ENCODE data around the gene ENTPD5. TPM values are rescaled to one million over a fixed set of nuclear protein-coding genes. Genes with fewer than 3 reads are reported as not detected.
"Not testable (repeated sequence)": the region's sequence is repeated elsewhere in the genome, so short reads cannot be mapped to it uniquely, and the experiment has no call there.

ENTPD5 gene
- total and polyA plus RNA-seq, 2 of the 4 experiments (the other 2 are of a cell fraction), result 7.3 to 8.1 TPM

DNA sequence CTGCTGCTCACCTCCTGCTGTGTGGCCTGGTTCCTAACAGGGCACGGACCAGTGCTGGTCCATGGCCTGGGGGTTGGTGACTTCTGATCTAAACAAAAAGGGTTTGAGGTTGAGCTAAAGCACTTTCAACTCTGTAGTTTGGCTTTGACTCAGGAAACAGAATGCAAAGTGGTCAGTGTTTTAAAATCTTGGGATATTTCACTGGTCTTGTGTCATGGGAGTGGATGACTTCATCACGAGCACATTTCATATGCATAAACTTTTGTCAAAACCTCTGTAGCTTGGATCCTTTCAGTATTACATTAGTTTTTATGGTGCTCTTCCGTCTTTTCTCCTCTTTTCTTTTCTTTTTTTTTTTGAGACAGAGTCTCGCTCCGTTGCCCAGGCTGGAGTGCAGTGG is 94.8 kb downstream of the ENTPD5 start:
- TF ChIP-seq CEBPB (IDR thresholded peaks at IDR 0.05; ENCODE audit: low read depth, low read length) (peak; percentile 36; the same call in 1 of the 2 replicates), NFE2L2 (IDR thresholded peaks at IDR 0.05; ENCODE audit: low read depth, low read length) (no peak)
- Histone ChIP-seq H3K9me3 (ENCODE audit: control insufficient read depth, insufficient read depth, low read length) (no peaks in the 10 kb centered on the region), H2BK5ac (ENCODE audit: low read depth, low read length, poor library complexity, severe bottlenecking) (no peak overlapping the region), H3K14ac (replicated peaks; ENCODE audit: low read depth, low read length) (no peak overlapping the region), H3K23ac (ENCODE audit: low read depth, low read length) (no peak overlapping the region), H3K9me1 (ENCODE audit: insufficient read depth, low read length) (no peaks in the 10 kb centered on the region), H2BK15ac (ENCODE audit: low read depth, low read length) (no peak overlapping the region), H3K4me1 (ENCODE audit: control insufficient read depth, insufficient read depth, low read length) (peaks cover 4% of the 10 kb centered on the region), H3K4me2 (ENCODE audit: low read depth, low read length) (no peak overlapping the region), H3K79me1 (ENCODE audit: low read depth in 1 of 2, low read length in 2 of 2) (peaks cover 21 to 22% of the 10 kb centered on the region in 2 experiments), H2AK9ac (replicated peaks; ENCODE audit: low read depth, low read length, poor library complexity) (no peak overlapping the region), H3K4ac (ENCODE audit: low read depth, low read length) (no peak overlapping the region), H3K56ac (ENCODE audit: extremely low read depth, insufficient read depth, low read length) (no peak overlapping the region), H2AK5ac (ENCODE audit: low read depth, low read length) (no peak overlapping the region), H3K9ac (ENCODE audit: low read depth, low read length) (no peak overlapping the region), H3K4me3 (ENCODE audit: insufficient read depth, low read depth, low read length) (no peak overlapping the region), H4K91ac (ENCODE audit: insufficient read depth, low read depth, low read length) (no peak overlapping the region), H4K8ac (ENCODE audit: low read depth in 2 of 2, low read length in 2 of 2) (no peak overlapping the region), H4K20me1 (ENCODE audit: insufficient read depth, low read length) (peaks cover 4% of the 10 kb centered on the region; the same call in 1 of the 2 replicates), H2BK20ac (ENCODE audit: low read depth, low read length) (no peak overlapping the region), H3K18ac (ENCODE audit: low read depth, low read length) (no peak overlapping the region), H4K5ac (ENCODE audit: low read depth, low read length) (no peak overlapping the region), H3K36me3 (ENCODE audit: control insufficient read depth, insufficient read depth, low read length) (peaks cover 46% of the 10 kb centered on the region), H2AFZ (replicated peaks; ENCODE audit: low read length, poor library complexity) (no peak overlapping the region), H3K27ac (ENCODE audit: insufficient read depth, low read length) (peak overlapping the region; percentile 49; the same call in 1 of the 2 replicates), H3K27me3 (ENCODE audit: control insufficient read depth, insufficient read depth, low read length) (no peaks in the 10 kb centered on the region), H2BK120ac (ENCODE audit: low read depth, low read length) (no peak overlapping the region)
- POLR2A ChIA-PET (ENCODE audit: unreplicated experiment), result no interaction called here
- WGBS, 2 experiments (ENCODE audit: extremely low coverage in 2 of 2, insufficient read length in 1 of 2), result 100% methylated on average over 1 of the region's 5 CpGs; no CpG with 5 or more reads in 1 of the 2 experiments
- intact Hi-C loops (cut with micrococcal nuclease), result no loop called here
- no TSS peak for BruUV-seq (replicated peaks)
- in situ Hi-C loops (cut with MboI; ENCODE audit: low sequenced_read_pairs), result no loop called here
- dilution Hi-C loops (cut with HindIII; ENCODE audit: low sequenced_read_pairs, unreplicated experiment), result no loop called here
- DNase-seq (peak; percentile 81), ATAC-seq (ENCODE audit: low read depth) (peak; percentile 83)
- CTCF ChIA-PET, result interaction anchor here (0.6 kb wide), 2 partner anchors 90 to 122 kb away, joined by 5 read pairs; no protein-coding TSS in a partner anchor

DNA sequence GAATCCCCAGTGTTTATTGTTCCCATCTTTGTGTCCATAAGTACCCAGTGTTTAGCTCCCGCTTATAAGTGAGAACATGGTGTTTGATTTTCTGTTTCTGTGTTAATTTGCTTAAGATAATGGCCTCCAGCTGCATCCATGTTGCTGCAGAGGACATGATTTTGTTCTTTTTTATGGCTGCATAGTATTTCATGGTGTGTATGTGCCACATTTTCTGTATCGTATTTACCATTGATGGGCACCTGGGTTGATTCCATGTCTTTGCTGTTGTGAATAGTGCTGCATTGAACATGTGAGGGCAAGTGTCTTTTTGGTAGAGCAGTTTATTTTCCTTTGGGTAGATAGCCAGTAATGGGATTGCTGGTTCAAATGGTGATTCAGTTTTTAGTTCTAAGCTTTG is 99.6 kb downstream of the ENTPD5 start:
- H2BK20ac ChIP-seq (ENCODE audit: low read depth, low read length); H3K56ac ChIP-seq (ENCODE audit: extremely low read depth, insufficient read depth, low read length); ATAC-seq (ENCODE audit: low read depth); H3K9ac ChIP-seq (ENCODE audit: low read depth, low read length); POLR2A ChIA-PET (ENCODE audit: unreplicated experiment); H3K4me1 ChIP-seq (ENCODE audit: control insufficient read depth, insufficient read depth, low read length); H3K9me1 ChIP-seq (ENCODE audit: insufficient read depth, low read length); H3K23ac ChIP-seq (ENCODE audit: low read depth, low read length); CTCF ChIA-PET; H3K4ac ChIP-seq (ENCODE audit: low read depth, low read length); H3K4me3 ChIP-seq (ENCODE audit: insufficient read depth, low read depth, low read length); in situ Hi-C loops (cut with MboI; ENCODE audit: low sequenced_read_pairs); BruUV-seq (replicated peaks); H3K4me2 ChIP-seq (ENCODE audit: low read depth, low read length); H3K9me3 ChIP-seq (ENCODE audit: control insufficient read depth, insufficient read depth, low read length); H4K8ac ChIP-seq (ENCODE audit: low read depth in 2 of 2, low read length in 2 of 2); H2BK5ac ChIP-seq (ENCODE audit: low read depth, low read length, poor library complexity, severe bottlenecking); H2BK15ac ChIP-seq (ENCODE audit: low read depth, low read length); dilution Hi-C loops (cut with HindIII; ENCODE audit: low sequenced_read_pairs, unreplicated experiment); H2AFZ ChIP-seq (replicated peaks; ENCODE audit: low read length, poor library complexity); H3K27ac ChIP-seq (ENCODE audit: insufficient read depth, low read length); DNase-seq; H2AK9ac ChIP-seq (replicated peaks; ENCODE audit: low read depth, low read length, poor library complexity); H4K91ac ChIP-seq (ENCODE audit: insufficient read depth, low read depth, low read length); H2BK120ac ChIP-seq (ENCODE audit: low read depth, low read length); H2AK5ac ChIP-seq (ENCODE audit: low read depth, low read length); H3K18ac ChIP-seq (ENCODE audit: low read depth, low read length); H4K5ac ChIP-seq (ENCODE audit: low read depth, low read length); H3K27me3 ChIP-seq (ENCODE audit: control insufficient read depth, insufficient read depth, low read length); H3K14ac ChIP-seq (replicated peaks; ENCODE audit: low read depth, low read length); intact Hi-C loops (cut with micrococcal nuclease): not testable (repeated sequence)
- Histone ChIP-seq H3K36me3 (ENCODE audit: control insufficient read depth, insufficient read depth, low read length) (peaks cover 37% of the 10 kb centered on the region), H3K79me1 (ENCODE audit: low read depth in 1 of 2, low read length in 2 of 2) (peaks cover 32 to 41% of the 10 kb centered on the region in 2 experiments), H4K20me1 (ENCODE audit: insufficient read depth, low read length) (peaks cover 13% of the 10 kb centered on the region)
- WGBS, 2 experiments (ENCODE audit: extremely low coverage in 2 of 2, insufficient read length in 1 of 2), result no CpG with 5 or more reads among the region's 2 CpGs
